ENCODE data around the gene FUNDC2. TPM values are rescaled to one million over a fixed set of nuclear protein-coding genes. Genes with fewer than 3 reads are reported as not detected.
A peak's percentile ranks its signal among the peaks of the same experiment; 100 is the strongest.

FUNDC2 gene
- total and polyA plus RNA-seq, 2 of the 4 experiments (the other 2 are of a cell fraction): 42.5 to 51.7 TPM

GRCh38 chrX:154980330-154981115 is 46.1 kb upstream of the FUNDC2 start:
- Histone ChIP-seq H3K9ac (ENCODE audit: low read depth, low read length) (peak overlapping the region; percentile 79), H4K8ac (ENCODE audit: low read depth in 2 of 2, low read length in 2 of 2) (peak overlapping the region in 1 of 2 experiments; percentile 52; a peak in 2 of 4 replicates), H3K27ac (ENCODE audit: insufficient read depth, low read length) (peak overlapping the region; percentile 45; the same call in 1 of the 2 replicates), H3K23ac (ENCODE audit: low read depth, low read length) (no peak overlapping the region), H3K4me3 (ENCODE audit: insufficient read depth, low read depth, low read length) (peak overlapping the region; percentile 62), H2AK5ac (ENCODE audit: low read depth, low read length) (no peak overlapping the region), H3K56ac (ENCODE audit: extremely low read depth, insufficient read depth, low read length) (no peak overlapping the region), H3K18ac (ENCODE audit: low read depth, low read length) (0 out of 2 replicates have a peak overlapping the region, but pooled peaks have one; percentile 28), H3K9me3 (ENCODE audit: control insufficient read depth, insufficient read depth, low read length) (no peaks in the 10 kb centered on the region), H2AFZ (replicated peaks; ENCODE audit: low read length, poor library complexity) (peak overlapping the region; percentile 85), H2BK5ac (ENCODE audit: low read depth, low read length, poor library complexity, severe bottlenecking) (no peak overlapping the region), H2BK120ac (ENCODE audit: low read depth, low read length) (no peak overlapping the region), H3K4ac (ENCODE audit: low read depth, low read length) (no peak overlapping the region), H3K27me3 (ENCODE audit: control insufficient read depth, insufficient read depth, low read length) (no peaks in the 10 kb centered on the region), H3K79me1 (ENCODE audit: low read depth in 1 of 2, low read length in 2 of 2) (no peaks in the 10 kb centered on the region), H4K91ac (ENCODE audit: insufficient read depth, low read depth, low read length) (no peak overlapping the region), H2BK15ac (ENCODE audit: low read depth, low read length) (no peak overlapping the region), H3K9me1 (ENCODE audit: insufficient read depth, low read length) (no peaks in the 10 kb centered on the region), H3K4me1 (ENCODE audit: control insufficient read depth, insufficient read depth, low read length) (no peaks in the 10 kb centered on the region), H2BK20ac (ENCODE audit: low read depth, low read length) (no peak overlapping the region), H4K20me1 (ENCODE audit: insufficient read depth, low read length) (no peaks in the 10 kb centered on the region), H2AK9ac (replicated peaks; ENCODE audit: low read depth, low read length, poor library complexity) (peak overlapping the region; percentile 39), H3K36me3 (ENCODE audit: control insufficient read depth, insufficient read depth, low read length) (no peaks in the 10 kb centered on the region), H3K14ac (replicated peaks; ENCODE audit: low read depth, low read length) (no peak overlapping the region; the same call in 1 of the 2 replicates), H4K5ac (ENCODE audit: low read depth, low read length) (peak overlapping the region; percentile 90), H3K4me2 (ENCODE audit: low read depth, low read length) (peak overlapping the region; percentile 87)
- peak; percentile 49 for DNase-seq
- intact Hi-C loops (cut with micrococcal nuclease) (loop anchor here (1.0 to 5.0 kb wide), 6 partner anchors 62 to 840 kb away; partner anchors contain the start of genes BRCC3, CMC4 and MTCP1), in situ Hi-C loops (cut with MboI; ENCODE audit: low sequenced_read_pairs) (loop anchor here (5.0 kb wide), 1 partner anchor 77 kb away; no protein-coding TSS in a partner anchor), dilution Hi-C loops (cut with HindIII; ENCODE audit: low sequenced_read_pairs, unreplicated experiment) (no loop called here)
- peak; percentile 97 for ATAC-seq (ENCODE audit: low read depth)
- ChIA-PET CTCF (interaction anchor here (0.6 to 1.0 kb wide), 2 partner anchors 78 to 168 kb away, joined by 3 read pairs; no protein-coding TSS in a partner anchor), POLR2A (ENCODE audit: unreplicated experiment) (no interaction called here)
- no TSS peak for BruUV-seq (replicated peaks)
- peak; percentile 83 for TF ChIP-seq RAD21 (IDR thresholded peaks at IDR 0.05; ENCODE audit: low read length)
- TF ChIP-seq CTCF (conservative IDR thresholded peaks at IDR 0.05; ENCODE audit: low read depth, low read length): peak; percentile 74
- no peak for TF ChIP-seq USF2 (IDR thresholded peaks at IDR 0.05; ENCODE audit: low read depth, low read length)
- TF ChIP-seq SMC3 (IDR thresholded peaks at IDR 0.05; ENCODE audit: low read depth, low read length): peak; percentile 61
- WGBS, 2 experiments (ENCODE audit: extremely low coverage in 2 of 2, insufficient read length in 1 of 2): no CpG with 5 or more reads among the region's 11 CpGs

All from IMR-90 (cell line).